Naive B cell (primary cell): ENCODE measurements around the gene CABS1. TPM values are rescaled to one million over a fixed set of nuclear protein-coding genes. Genes with fewer than 3 reads are reported as not detected.
A peak's percentile ranks its signal among the peaks of the same experiment; 100 is the strongest.

ENCODE experiments used
- ATAC-seq, 2 donors: fragments of 150-1000 bp; cut with Tn5 transposase; 2 replicates each; pipeline ENCODE4 v1.10.0; 2021; ENCODE audit warnings: low read depth in 2 of 2, mild to moderate bottlenecking in 2 of 2, moderate library complexity in 2 of 2
- DNase-seq: peaks from one replicate; pipeline ENCODE4 v3.0.0; 2022
- H3K27ac Mint-ChIP-seq, 6 donors: one replicate each; pipeline ENCODE4 v1.8.0; 2020 to 2022; ENCODE audit warnings: mild to moderate bottlenecking in 6 of 6, mixed read lengths in 6 of 6, moderate library complexity in 5 of 6, inconsistent platforms in 2 of 6
- H3K27me3 Mint-ChIP-seq, 3 donors: one replicate each; pipeline ENCODE4 v1.8.0; 2021 to 2022; ENCODE audit warnings: mixed read lengths in 3 of 3, mild to moderate bottlenecking in 1 of 3
- H3K36me3 Mint-ChIP-seq, 2 donors: one replicate each; pipeline ENCODE4 v1.8.0; 2020 to 2022; ENCODE audit warnings: mixed read lengths in 2 of 2, inconsistent platforms in 1 of 2, mild to moderate bottlenecking in 1 of 2
- H3K4me1 Mint-ChIP-seq, 3 donors: one replicate each; pipeline ENCODE4 v1.8.0; 2020 to 2022; ENCODE audit warnings: mixed read lengths in 3 of 3, inconsistent platforms in 1 of 3, mild to moderate bottlenecking in 1 of 3, moderate library complexity in 1 of 3
- H3K4me3 Mint-ChIP-seq, 8 donors: one replicate each; pipeline ENCODE4 v1.8.0; 2020 to 2022; ENCODE audit warnings: mild to moderate bottlenecking in 8 of 8, mixed read lengths in 8 of 8, moderate library complexity in 8 of 8, inconsistent platforms in 2 of 8
- H3K9me3 Mint-ChIP-seq, 7 donors: one replicate each; pipeline ENCODE4 v1.8.0; 2020 to 2022; ENCODE audit warnings: mixed read lengths in 7 of 7, mild to moderate bottlenecking in 5 of 7, inconsistent platforms in 2 of 7, moderate library complexity in 1 of 7
- polyA plus RNA-seq, 6 donors: library from polyadenylated mRNA; unstranded; fragments of 300-500 nt; fragmentation: Illumina TruSeq; gene quantifications; one replicate each; pipeline ENCODE4 v1.2.3, GENCODE V29; 2021; ENCODE audit warnings: low read depth in 6 of 6

Gene CABS1
- polyA plus RNA-seq, 6 donors from 2014 or later: not detected

DNA sequence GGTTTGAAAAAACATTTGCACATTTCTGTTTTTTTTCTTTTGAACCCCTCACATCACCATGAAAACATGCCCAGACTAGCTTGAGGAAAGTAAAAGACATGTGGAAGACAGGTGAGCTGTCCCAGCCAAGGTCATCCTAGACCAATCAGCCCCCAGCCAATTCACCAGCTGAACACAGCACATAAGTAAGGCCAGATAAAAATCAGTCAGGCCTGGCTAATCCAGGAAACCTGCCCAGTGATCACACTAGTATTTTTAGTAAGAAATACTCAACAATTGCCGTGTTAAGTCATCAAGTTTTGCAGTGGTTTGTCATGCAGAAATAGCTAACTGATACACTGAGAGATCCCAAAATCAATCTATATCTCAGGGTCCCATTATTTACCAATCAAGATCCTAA, 21.4 kb downstream of the CABS1 start:
- H3K4me1 Mint-ChIP-seq: no peaks in the 10 kb centered on the region
- no peak overlapping the region for H3K4me3 Mint-ChIP-seq
- H3K27ac Mint-ChIP-seq: no peak overlapping the region
- DNase-seq (no peak), ATAC-seq (no peak)
- H3K36me3 Mint-ChIP-seq: no peaks in the 10 kb centered on the region
- peaks cover 0 to 4% (median 0%) of the 10 kb centered on the region in 7 donors for H3K9me3 Mint-ChIP-seq
- no peaks in the 10 kb centered on the region for H3K27me3 Mint-ChIP-seq

DNA sequence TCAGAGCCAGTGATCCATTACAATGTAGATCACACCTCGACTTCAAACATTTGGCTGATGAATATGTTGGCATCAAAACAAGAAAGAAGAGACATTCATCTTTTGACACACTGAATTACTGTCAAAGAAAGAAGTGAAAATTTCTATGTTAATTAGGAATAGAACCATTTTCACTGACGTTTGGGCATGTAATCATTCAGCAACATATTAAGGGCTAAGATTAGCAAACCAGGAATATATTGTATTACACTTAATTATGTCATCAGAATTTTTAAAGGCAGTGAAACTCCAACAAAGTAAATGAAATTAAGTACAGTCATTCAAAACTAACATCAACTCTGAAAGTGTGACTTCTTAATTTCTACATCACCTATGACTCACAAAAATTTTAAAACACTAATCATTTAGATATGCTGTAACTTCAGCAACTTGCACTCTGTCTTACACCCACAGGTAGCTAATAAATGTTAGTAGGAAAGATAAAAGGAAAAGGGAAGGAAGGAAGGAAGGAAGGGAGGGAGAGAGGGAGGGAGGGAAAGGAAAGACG, 24.4 kb downstream of the CABS1 start:
- peak overlapping the region in 1 of 8 donors; percentile 49 for H3K4me3 Mint-ChIP-seq
- DNase-seq (no peak), ATAC-seq (no peak)
- no peaks in the 10 kb centered on the region for H3K27me3 Mint-ChIP-seq
- H3K9me3 Mint-ChIP-seq: peaks cover 0 to 3% (median 0%) of the 10 kb centered on the region in 7 donors
- H3K4me1 Mint-ChIP-seq: no peaks in the 10 kb centered on the region
- no peaks in the 10 kb centered on the region for H3K36me3 Mint-ChIP-seq
- peak overlapping the region in 1 of 6 donors; percentile 42 for H3K27ac Mint-ChIP-seq

- no peak for DNase-seq
- Mint-ChIP-seq H3K9me3 (peaks cover 0 to 7% (median 0%) of the 10 kb centered on the region in 7 donors), H3K27me3 (no peaks in the 10 kb centered on the region), H3K36me3 (no peaks in the 10 kb centered on the region), H3K4me1 (no peaks in the 10 kb centered on the region), H3K4me3 (no peak within 1 kb of the TSS), H3K27ac (no peak within 1 kb of the TSS)
- no peak for ATAC-seq
Measured at GRCh38 chr4:70360460-70360859, 25.7 kb downstream of the CABS1 start, which contains the start of gene SMR3A. TSS of gene SMR3A (plus strand) at chr4:70360760. CDS start at chr4:70362116, 1,356 bp downstream.

DNA sequence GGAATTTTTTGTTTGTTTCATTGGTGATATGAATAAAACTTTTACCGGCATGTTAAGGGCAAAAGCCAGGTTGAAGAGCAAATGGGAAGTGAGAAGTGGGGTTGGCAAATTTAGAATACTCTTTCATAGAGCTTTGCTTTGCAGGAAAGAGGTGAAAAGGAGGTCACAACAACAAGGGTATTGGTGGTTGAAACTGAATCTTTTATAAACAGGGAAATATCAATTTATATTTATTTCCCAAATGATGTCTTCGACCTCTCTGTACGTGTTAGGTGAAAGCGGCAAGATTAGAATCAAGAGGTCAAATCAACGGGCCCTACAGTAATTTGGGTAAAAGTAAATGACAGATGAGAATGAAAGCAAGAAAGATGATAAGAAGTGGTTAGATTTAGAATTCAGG, 29.2 kb downstream of the CABS1 start:
- H3K36me3 Mint-ChIP-seq: no peaks in the 10 kb centered on the region
- H3K27me3 Mint-ChIP-seq: no peaks in the 10 kb centered on the region
- no peak for ATAC-seq
- H3K27ac Mint-ChIP-seq: no peak overlapping the region
- no peak overlapping the region for H3K4me3 Mint-ChIP-seq
- H3K9me3 Mint-ChIP-seq: peaks cover 0 to 7% (median 0%) of the 10 kb centered on the region in 7 donors
- no peak for DNase-seq
- H3K4me1 Mint-ChIP-seq: no peaks in the 10 kb centered on the region

GRCh38 chr4:70365479-70365878, 30.7 kb downstream of the CABS1 start:
- Mint-ChIP-seq H3K27ac (no peak overlapping the region), H3K9me3 (peaks cover 0 to 7% (median 0%) of the 10 kb centered on the region in 7 donors), H3K27me3 (no peaks in the 10 kb centered on the region), H3K4me3 (no peak overlapping the region), H3K4me1 (no peaks in the 10 kb centered on the region), H3K36me3 (no peaks in the 10 kb centered on the region)
- ATAC-seq: no peak
- no peak for DNase-seq

DNA sequence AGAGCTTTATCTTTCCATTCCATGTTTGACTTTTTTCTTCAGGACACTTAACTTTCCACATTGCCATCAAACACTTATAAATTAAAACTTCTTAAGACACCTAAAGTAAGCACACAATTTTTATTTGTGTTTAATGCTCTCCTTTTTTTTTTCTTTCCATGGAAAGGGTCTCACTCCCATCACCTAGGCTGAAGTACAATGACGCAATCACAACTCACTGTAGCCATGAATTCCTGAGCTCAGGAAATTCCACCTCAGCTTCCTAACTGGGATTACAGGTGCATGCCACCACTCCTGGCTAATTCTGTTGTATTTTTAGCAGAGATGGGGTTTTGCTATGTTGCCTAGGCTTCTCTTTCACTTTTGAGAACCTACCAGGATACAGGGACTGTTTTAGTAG, 33.0 kb downstream of the CABS1 start:
- peaks cover 0 to 7% (median 0%) of the 10 kb centered on the region in 7 donors for H3K9me3 Mint-ChIP-seq
- H3K27me3 Mint-ChIP-seq: no peaks in the 10 kb centered on the region
- no peaks in the 10 kb centered on the region for H3K36me3 Mint-ChIP-seq
- no peak overlapping the region for H3K4me3 Mint-ChIP-seq
- DNase-seq: no peak
- no peak for ATAC-seq
- no peaks in the 10 kb centered on the region for H3K4me1 Mint-ChIP-seq
- no peak overlapping the region for H3K27ac Mint-ChIP-seq

GRCh38 chr4:70371987-70372386, 37.2 kb downstream of the CABS1 start:
- H3K27me3 Mint-ChIP-seq: no peaks in the 10 kb centered on the region
- H3K27ac Mint-ChIP-seq: no peak overlapping the region
- DNase-seq: no peak
- no peak for ATAC-seq
- H3K4me1 Mint-ChIP-seq: no peaks in the 10 kb centered on the region
- no peak overlapping the region for H3K4me3 Mint-ChIP-seq
- peaks cover 0 to 5% (median 0%) of the 10 kb centered on the region in 7 donors for H3K9me3 Mint-ChIP-seq
- H3K36me3 Mint-ChIP-seq: no peaks in the 10 kb centered on the region

- H3K36me3 Mint-ChIP-seq: no peaks in the 10 kb centered on the region
- ATAC-seq: no peak
- no peak overlapping the region for H3K4me3 Mint-ChIP-seq
- no peaks in the 10 kb centered on the region for H3K4me1 Mint-ChIP-seq
- H3K9me3 Mint-ChIP-seq: peaks cover 0 to 5% (median 0%) of the 10 kb centered on the region in 7 donors
- DNase-seq: no peak
- no peaks in the 10 kb centered on the region for H3K27me3 Mint-ChIP-seq
- no peak overlapping the region for H3K27ac Mint-ChIP-seq
Measured at GRCh38 chr4:70372760-70373159, 38.0 kb downstream of the CABS1 start.

DNA sequence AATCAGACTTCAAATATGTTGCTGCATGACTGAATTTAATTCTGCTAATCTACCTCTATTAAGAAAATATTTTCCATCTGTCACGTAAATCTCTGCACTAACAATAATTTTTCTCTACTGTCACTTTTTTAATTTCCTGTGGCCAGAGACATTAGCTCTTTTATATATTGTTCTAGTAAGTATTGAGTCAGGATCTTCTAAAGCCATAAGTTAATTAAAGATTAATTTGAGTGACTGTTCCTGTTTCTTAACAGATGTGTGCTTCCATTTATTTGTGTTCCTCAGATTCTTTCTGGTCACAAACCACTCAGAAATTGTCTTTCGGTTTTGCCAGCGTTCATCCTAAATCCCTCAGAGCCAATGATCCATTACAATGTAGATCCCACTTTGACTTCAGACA, 45.8 kb downstream of the CABS1 start:
- H3K9me3 Mint-ChIP-seq: no peaks in the 10 kb centered on the region
- H3K36me3 Mint-ChIP-seq: no peaks in the 10 kb centered on the region
- no peak overlapping the region for H3K4me3 Mint-ChIP-seq
- no peaks in the 10 kb centered on the region for H3K4me1 Mint-ChIP-seq
- no peak for DNase-seq
- H3K27me3 Mint-ChIP-seq: no peaks in the 10 kb centered on the region
- no peak overlapping the region for H3K27ac Mint-ChIP-seq
- ATAC-seq: no peak

- Mint-ChIP-seq H3K36me3 (no peaks in the 10 kb centered on the region), H3K27ac (no peak within 1 kb of the TSS), H3K4me3 (no peak within 1 kb of the TSS), H3K9me3 (peaks cover 0 to 5% (median 0%) of the 10 kb centered on the region in 7 donors), H3K4me1 (no peaks in the 10 kb centered on the region), H3K27me3 (peaks cover 0 to 6% (median 0%) of the 10 kb centered on the region in 3 donors)
- DNase-seq: no peak
- ATAC-seq: no peak
Measured at GRCh38 chr4:70382691-70383181, 48.0 kb downstream of the CABS1 start, which contains the start of gene SMR3B. TSS of gene SMR3B (plus strand) at chr4:70383131. CDS start at chr4:70384511, 1,380 bp downstream.

Other genes with a start within 250 kb of the CABS1 start
- gene PRR27, start 180.7 kb upstream of the CABS1 start, polyA plus RNA-seq: not detected
- gene ODAM, start 139.3 kb upstream of the CABS1 start, polyA plus RNA-seq: not detected
- not detected for gene FDCSP, start 108.9 kb upstream of the CABS1 start, polyA plus RNA-seq
- gene CSN3, start 92.4 kb upstream of the CABS1 start, polyA plus RNA-seq: not detected
- not detected for gene SMR3A, start 25.8 kb downstream of the CABS1 start, polyA plus RNA-seq
- gene SMR3B, start 48.1 kb downstream of the CABS1 start, polyA plus RNA-seq: not detected
- gene OPRPN, start 63.0 kb downstream of the CABS1 start, polyA plus RNA-seq: not detected
- not detected for gene MUC7, start 137.2 kb downstream of the CABS1 start, polyA plus RNA-seq
- not detected for gene AMTN, start 183.6 kb downstream of the CABS1 start, polyA plus RNA-seq